NCI-H1048 (cell line): ENCODE data around the gene TLDC2.
"Not testable (repeated sequence)": the region's sequence is repeated elsewhere in the genome, so short reads cannot be mapped to it uniquely, and the experiment has no call there.

Source experiments
- DNase-seq: peaks from one replicate; lab custom pipeline; 2025; lab: John Stamatoyannopoulos, UW

Gene TLDC2

GRCh38 chr20:36866681-36867495 lies 9.1 kb upstream of the TLDC2 start:
- DNase-seq = no peak

- DNase-seq = no peak
These were observed 4.0 kb upstream of the TLDC2 start for GRCh38 chr20:36871640-36872570.

GRCh38 chr20:36872852-36873251 lies 3.1 kb upstream of the TLDC2 start:
- no peak for DNase-seq

- DNase-seq = no peak
These were observed 2.3 kb upstream of the TLDC2 start for GRCh38 chr20:36873498-36874189.

GRCh38 chr20:36875093-36875492 lies 845 bp upstream of the TLDC2 start:
- DNase-seq = not testable (repeated sequence)

- no peak for DNase-seq
These were observed 515 bp downstream of the TLDC2 start for GRCh38 chr20:36876473-36876833.

- DNase-seq = no peak
These were observed 3.0 kb downstream of the TLDC2 start for GRCh38 chr20:36878941-36879340.

GRCh38 chr20:36880741-36881250 lies 4.9 kb downstream of the TLDC2 start:
- DNase-seq = no peak

GRCh38 chr20:36881331-36881730 lies 5.4 kb downstream of the TLDC2 start:
- DNase-seq = no peak

GRCh38 chr20:36881888-36882287 lies 6.0 kb downstream of the TLDC2 start:
- DNase-seq = no peak

GRCh38 chr20:36883977-36884535 lies 8.1 kb downstream of the TLDC2 start:
- no peak for DNase-seq

GRCh38 chr20:36885356-36885755 lies 9.4 kb downstream of the TLDC2 start:
- no peak for DNase-seq

GRCh38 chr20:36886859-36887751 lies 11.2 kb downstream of the TLDC2 start:
- DNase-seq = no peak

- DNase-seq = no peak
These were observed 11.8 kb downstream of the TLDC2 start for GRCh38 chr20:36887752-36888090.

GRCh38 chr20:36888880-36889516 lies 13.1 kb downstream of the TLDC2 start:
- no peak for DNase-seq

- DNase-seq = no peak
These were observed 14.6 kb downstream of the TLDC2 start for GRCh38 chr20:36890586-36890985.

- no peak for DNase-seq
These were observed 15.3 kb downstream of the TLDC2 start for GRCh38 chr20:36891211-36891610.

GRCh38 chr20:36893801-36894200 lies 17.9 kb downstream of the TLDC2 start:
- no peak for DNase-seq

- no peak for DNase-seq
These were observed 19.1 kb downstream of the TLDC2 start for GRCh38 chr20:36895036-36895435.

GRCh38 chr20:36904690-36905089 lies 28.8 kb downstream of the TLDC2 start:
- DNase-seq = no peak
